SK-N-SH (cell line): Measurements from ENCODE around the gene UCN2.

Experiments used
- CTCF ChIP-seq: fragments of 200-600 bp; sonication (generic); IDR thresholded peaks from 2 replicates; pipeline ENCODE4 v1.6.1; 2017; ENCODE audit warnings: antibody characterized with exemption, mild to moderate bottlenecking, moderate library complexity
- FOXM1 ChIP-seq: IDR thresholded peaks from 2 replicates; pipeline ENCODE4 v1.4.0; 2012; ENCODE audit warnings: low read depth, mild to moderate bottlenecking
- MXI1 ChIP-seq: IDR thresholded peaks from 2 replicates; pipeline ENCODE4 v1.6.1; 2012; ENCODE audit warnings: mild to moderate bottlenecking, low read depth, low read length, improper control_type of control experiment
- NFIC ChIP-seq: IDR thresholded peaks from 2 replicates; pipeline ENCODE4 v1.4.0; 2012; ENCODE audit warnings: borderline replicate concordance

- TF ChIP-seq CTCF, result no peak
- TF ChIP-seq FOXM1, result no peak
- TF ChIP-seq NFIC, result no peak
- no peak for TF ChIP-seq MXI1
Observed at GRCh38 chr3:48588230-48588629, 24.6 kb upstream of the UCN2 start.
